Neuronal stem cell (in vitro differentiated cells): ENCODE data around the gene DENND4B.

Experiments
- DNase-seq: peaks from one replicate; pipeline ENCODE4 v3.0.0-alpha.2; 2013; ENCODE audit warnings: low spot score
- H2AFZ ChIP-seq: one replicate; pipeline ENCODE4 v1.6.1; 2013; ENCODE audit warnings: mild to moderate bottlenecking, low read length, inconsistent platforms
- H2AK5ac ChIP-seq: 2 replicates; pipeline ENCODE4 v1.6.1; 2013; ENCODE audit warnings: low read depth, mild to moderate bottlenecking, inconsistent platforms, low read length, moderate library complexity, mixed read lengths
- H2BK120ac ChIP-seq: 2 replicates; pipeline ENCODE4 v1.6.1; 2013; ENCODE audit warnings: low read depth, mild to moderate bottlenecking, inconsistent platforms, low read length, moderate library complexity, mixed read lengths
- H2BK12ac ChIP-seq: one replicate; pipeline ENCODE4 v1.6.1; 2013; ENCODE audit warnings: low read length, inconsistent platforms
- H2BK15ac ChIP-seq: 2 replicates; pipeline ENCODE4 v1.6.1; 2013; ENCODE audit warnings: mild to moderate bottlenecking, low read length, inconsistent platforms, mixed read lengths
- H2BK5ac ChIP-seq: one replicate; pipeline ENCODE4 v1.6.1; 2013; ENCODE audit warnings: inconsistent platforms, mild to moderate bottlenecking, low read length, moderate library complexity
- H3K14ac ChIP-seq: one replicate; pipeline ENCODE4 v1.6.1; 2013; ENCODE audit warnings: low read length, inconsistent platforms
- H3K18ac ChIP-seq: 2 replicates; pipeline ENCODE4 v1.6.1; 2013; ENCODE audit warnings: low read length, inconsistent platforms
- H3K23ac ChIP-seq: 2 replicates; pipeline ENCODE4 v1.6.1; 2013; ENCODE audit warnings: low read depth, mild to moderate bottlenecking, mixed read lengths, low read length, inconsistent platforms; ENCODE audit not compliant: poor library complexity
- H3K27ac ChIP-seq: replicated peaks from 3 replicates; pipeline ENCODE4 v1.5.1; 2013; ENCODE audit warnings: low read length, inconsistent platforms
- H3K27me3 ChIP-seq, 3 experiments: 2 replicates each; pipeline ENCODE4 v1.6.1; 2013; ENCODE audit warnings: low read length in 3 of 3, mild to moderate bottlenecking in 2 of 3, inconsistent platforms in 1 of 3, low read depth in 1 of 3, mixed read lengths in 1 of 3, moderate library complexity in 1 of 3; ENCODE audit not compliant: control insufficient read depth in 3 of 3, insufficient read depth in 3 of 3
- H3K36me3 ChIP-seq, 2 donors: replicated peaks in 1 of 2; 2 replicates each; pipeline ENCODE4 v1.6.1; 2013; ENCODE audit warnings: low read length in 2 of 2; ENCODE audit not compliant: control insufficient read depth in 2 of 2, insufficient read depth in 2 of 2
- H3K4ac ChIP-seq: 2 replicates; pipeline ENCODE4 v1.6.1; 2013; ENCODE audit warnings: inconsistent platforms, mild to moderate bottlenecking, low read length, moderate library complexity
- H3K4me1 ChIP-seq, 2 donors: 1 replicate in 1 of 2; 2 replicates in 1 of 2; pipeline ENCODE4 v1.6.1; 2013; ENCODE audit warnings: low read length in 2 of 2, low read depth in 1 of 2; ENCODE audit not compliant: control insufficient read depth in 2 of 2, insufficient read depth in 1 of 2
- H3K4me2 ChIP-seq: one replicate; pipeline ENCODE4 v1.6.1; 2013; ENCODE audit warnings: mild to moderate bottlenecking, low read length, inconsistent platforms; ENCODE audit not compliant: insufficient read depth, poor library complexity, severe bottlenecking
- H3K4me3 ChIP-seq, 2 donors: 2 replicates each; pipeline ENCODE4 v1.5.1; 2013; ENCODE audit warnings: low read length in 2 of 2, mild to moderate bottlenecking in 2 of 2, inconsistent platforms in 1 of 2, moderate library complexity in 1 of 2
- H3K79me1 ChIP-seq: one replicate; pipeline ENCODE4 v1.6.1; 2013; ENCODE audit warnings: low read depth, mild to moderate bottlenecking, inconsistent platforms, low read length, moderate library complexity
- H3K9ac ChIP-seq: one replicate; pipeline ENCODE4 v1.6.1; 2013; ENCODE audit warnings: mild to moderate bottlenecking, low read depth, low read length, inconsistent platforms; ENCODE audit not compliant: poor library complexity
- H3K9me3 ChIP-seq, 2 donors: replicated peaks in 1 of 2; 2 replicates each; pipeline versions ENCODE3 to v1.6.1; 2013; ENCODE audit warnings: low read length in 2 of 2, mild to moderate bottlenecking in 2 of 2, inconsistent platforms in 1 of 2, low read depth in 1 of 2, mixed read lengths in 1 of 2, moderate library complexity in 1 of 2; ENCODE audit not compliant: control insufficient read depth in 2 of 2, insufficient read depth in 1 of 2
- H4K8ac ChIP-seq: one replicate; pipeline ENCODE4 v1.6.1; 2013; ENCODE audit warnings: low read depth, mild to moderate bottlenecking, inconsistent platforms, low read length, moderate library complexity
- H4K91ac ChIP-seq: one replicate; pipeline ENCODE4 v1.6.1; 2013; ENCODE audit warnings: low read length, low read depth, mild to moderate bottlenecking, inconsistent platforms; ENCODE audit not compliant: poor library complexity
- WGBS, 2 donors: extraction: QIAGEN DNeasy Blood & Tissue Kit; methylation state at CpG; one replicate each; pipeline ENCODE4 v1.1.7; 2013; ENCODE audit warnings: missing lambda C conversion rate in 2 of 2, mixed read lengths in 1 of 2; ENCODE audit not compliant: insufficient read length in 2 of 2, insufficient replicate concordance in 1 of 2; ENCODE audit errors: extremely low coverage in 2 of 2; 5-methylcytosine and 5-hydroxymethylcytosine counted together

Gene DENND4B

GRCh38 chr1:153985941-153986761 lies 39.6 kb upstream of the DENND4B start, which contains the start of gene RAB13:
Gene RAB13 (minus strand): TSS chr1:153986339. CDS start chr1:153986236, 103 bp downstream.
- Histone ChIP-seq H4K91ac (no peak within 1 kb of the TSS), H3K4me2 (peak within 1 kb of the TSS; percentile 83), H2BK5ac (no peak within 1 kb of the TSS), H2AK5ac (no peak within 1 kb of the TSS), H3K18ac (no peak within 1 kb of the TSS), H2BK120ac (no peak within 1 kb of the TSS), H3K79me1 (peaks cover 5% of the 10 kb centered on the region), H2BK12ac (no peak within 1 kb of the TSS), H3K4me3 (peak within 1 kb of the TSS; percentile 77 to 81), H3K4ac (no peak within 1 kb of the TSS), H3K36me3 (peaks cover 7 to 34% of the 10 kb centered on the region in 2 donors), H3K27ac (peak within 1 kb of the TSS; percentile 67), H3K27me3 (no peaks in the 10 kb centered on the region), H4K8ac (no peak within 1 kb of the TSS), H3K4me1 (peaks cover 6% of the 10 kb centered on the region in 2 donors), H2AFZ (peak within 1 kb of the TSS; percentile 85), H2BK15ac (no peak within 1 kb of the TSS), H3K23ac (peak within 1 kb of the TSS; percentile 76), H3K9me3 (peaks cover 0 to 1% of the 10 kb centered on the region in 2 donors), H3K9ac (peak within 1 kb of the TSS; percentile 90), H3K14ac (no peak within 1 kb of the TSS)
- peak; percentile 74 for DNase-seq
- WGBS, 2 donors = no CpG with 5 or more reads among the region's 32 CpGs

GRCh38 chr1:153985341-153985912 lies 38.9 kb upstream of the DENND4B start:
- Histone ChIP-seq H2BK120ac (no peak overlapping the region), H4K91ac (no peak overlapping the region), H3K18ac (no peak overlapping the region), H3K27me3 (no peaks in the 10 kb centered on the region), H2BK12ac (no peak overlapping the region), H3K4me3 (peak overlapping the region; percentile 77 to 81), H3K14ac (no peak overlapping the region), H3K4ac (no peak overlapping the region), H3K9ac (peak overlapping the region; percentile 90), H3K23ac (peak overlapping the region; percentile 76), H2AFZ (peak overlapping the region; percentile 85), H3K9me3 (no peaks in the 10 kb centered on the region), H3K4me1 (peaks cover 6% of the 10 kb centered on the region in 2 donors), H2BK5ac (no peak overlapping the region), H2BK15ac (no peak overlapping the region), H3K79me1 (no peaks in the 10 kb centered on the region), H3K4me2 (peak overlapping the region; percentile 83), H2AK5ac (no peak overlapping the region), H4K8ac (no peak overlapping the region), H3K36me3 (peaks cover 7 to 40% of the 10 kb centered on the region in 2 donors), H3K27ac (peak overlapping the region; percentile 17)
- WGBS, 2 donors = no CpG with 5 or more reads among the region's 7 CpGs
- no peak for DNase-seq

DNA sequence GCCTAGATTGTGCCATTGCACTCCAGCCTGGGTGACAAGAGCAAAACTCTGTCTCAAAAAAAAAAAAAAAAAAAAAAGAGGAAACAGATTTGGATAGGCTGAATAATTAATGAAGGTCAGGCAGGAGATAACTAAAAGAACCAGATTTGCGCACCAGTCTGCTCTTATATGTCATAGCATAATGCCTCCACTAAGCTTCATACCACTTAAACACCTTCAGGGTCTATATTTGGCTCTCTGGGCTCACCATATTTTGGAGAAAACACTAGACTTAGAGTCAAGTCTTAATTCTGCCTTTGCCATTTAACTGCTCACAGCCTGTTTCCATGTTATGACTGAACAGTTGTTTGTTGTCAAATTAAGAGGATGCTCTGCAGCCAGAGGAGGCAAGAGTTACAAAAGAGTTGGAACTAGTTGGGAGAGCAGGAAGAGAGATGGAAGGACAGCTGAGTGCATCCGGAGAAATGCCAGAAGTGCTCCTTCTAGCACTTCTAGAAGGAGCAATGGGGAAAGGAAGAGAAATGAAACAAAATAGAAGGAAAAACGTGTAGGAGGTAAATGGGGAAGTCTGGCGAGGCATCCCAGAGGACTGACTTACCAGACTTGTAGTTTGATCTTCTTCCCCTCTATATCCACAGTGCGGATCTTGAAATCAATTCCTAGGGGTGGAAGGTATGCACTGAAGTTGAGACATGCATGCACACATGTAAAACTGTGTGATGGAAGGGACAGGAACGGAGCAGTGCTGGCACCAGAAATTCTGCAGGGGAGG lies 37.8 kb upstream of the DENND4B start:
- Histone ChIP-seq H4K91ac (no peak overlapping the region), H3K36me3 (peaks cover 7 to 46% of the 10 kb centered on the region in 2 donors), H2AFZ (no peak overlapping the region), H2BK120ac (no peak overlapping the region), H2AK5ac (no peak overlapping the region), H2BK12ac (no peak overlapping the region), H3K9me3 (no peaks in the 10 kb centered on the region), H3K9ac (no peak overlapping the region), H3K18ac (no peak overlapping the region), H3K4me1 (peaks cover 6% of the 10 kb centered on the region in 2 donors), H3K27me3 (no peaks in the 10 kb centered on the region), H3K4ac (no peak overlapping the region), H2BK15ac (no peak overlapping the region), H3K27ac (no peak overlapping the region), H3K4me2 (no peak overlapping the region), H3K23ac (no peak overlapping the region), H4K8ac (no peak overlapping the region), H3K14ac (no peak overlapping the region), H3K79me1 (no peaks in the 10 kb centered on the region), H2BK5ac (no peak overlapping the region), H3K4me3 (peak overlapping the region in 1 of 2 donors; percentile 81)
- no peak for DNase-seq
- WGBS, 2 donors = no CpG with 5 or more reads among the region's 6 CpGs
